ENCODE measurements around the gene GLTP. TPM values are rescaled to one million over a fixed set of nuclear protein-coding genes. Genes with fewer than 3 reads are reported as not detected.

Gene GLTP
- total and polyA plus RNA-seq, 2 of the 4 experiments (the other 2 are of a cell fraction) = 34.4 to 58.4 TPM

- Histone ChIP-seq H3K27ac (ENCODE audit: insufficient read depth, low read length) (no peak overlapping the region), H2AFZ (replicated peaks; ENCODE audit: low read length, poor library complexity) (no peak overlapping the region), H3K79me1 (ENCODE audit: low read depth in 1 of 2, low read length in 2 of 2) (no peaks in the 10 kb centered on the region), H3K27me3 (ENCODE audit: control insufficient read depth, insufficient read depth, low read length) (no peaks in the 10 kb centered on the region; the same call in 1 of the 2 replicates), H3K4ac (ENCODE audit: low read depth, low read length) (no peak overlapping the region), H4K5ac (ENCODE audit: low read depth, low read length) (no peak overlapping the region), H3K14ac (replicated peaks; ENCODE audit: low read depth, low read length) (0 out of 2 replicates have a peak overlapping the region, but pooled peaks have one; percentile 47), H4K8ac (ENCODE audit: low read depth in 2 of 2, low read length in 2 of 2) (no peak overlapping the region), H2AK5ac (ENCODE audit: low read depth, low read length) (no peak overlapping the region), H3K4me1 (ENCODE audit: control insufficient read depth, insufficient read depth, low read length) (0 out of 2 replicates have a peak, but pooled peaks cover 3% of the 10 kb centered on the region), H2AK9ac (replicated peaks; ENCODE audit: low read depth, low read length, poor library complexity) (no peak overlapping the region), H2BK5ac (ENCODE audit: low read depth, low read length, poor library complexity, severe bottlenecking) (no peak overlapping the region), H3K9me3 (ENCODE audit: control insufficient read depth, insufficient read depth, low read length) (no peaks in the 10 kb centered on the region), H3K9me1 (ENCODE audit: insufficient read depth, low read length) (peaks cover 4% of the 10 kb centered on the region; the same call in 1 of the 2 replicates), H3K4me3 (ENCODE audit: insufficient read depth, low read depth, low read length) (no peak overlapping the region), H2BK120ac (ENCODE audit: low read depth, low read length) (no peak overlapping the region; the same call in 1 of the 2 replicates), H3K9ac (ENCODE audit: low read depth, low read length) (no peak overlapping the region), H3K18ac (ENCODE audit: low read depth, low read length) (no peak overlapping the region), H2BK20ac (ENCODE audit: low read depth, low read length) (no peak overlapping the region), H4K20me1 (ENCODE audit: insufficient read depth, low read length) (no peaks in the 10 kb centered on the region), H3K56ac (ENCODE audit: extremely low read depth, insufficient read depth, low read length) (no peak overlapping the region), H3K23ac (ENCODE audit: low read depth, low read length) (no peak overlapping the region), H3K4me2 (ENCODE audit: low read depth, low read length) (no peak overlapping the region), H4K91ac (ENCODE audit: insufficient read depth, low read depth, low read length) (no peak overlapping the region), H2BK15ac (ENCODE audit: low read depth, low read length) (no peak overlapping the region), H3K36me3 (ENCODE audit: control insufficient read depth, insufficient read depth, low read length) (no peaks in the 10 kb centered on the region)
- no peak for DNase-seq
- WGBS, 2 experiments (ENCODE audit: extremely low coverage in 2 of 2, insufficient read length in 1 of 2) = 73% methylated on average over 2 of the region's 7 CpGs; no CpG with 5 or more reads in 1 of the 2 experiments
- dilution Hi-C loops (cut with HindIII; ENCODE audit: low sequenced_read_pairs, unreplicated experiment) (no loop called here), in situ Hi-C loops (cut with MboI; ENCODE audit: low sequenced_read_pairs) (no loop called here), intact Hi-C loops (cut with micrococcal nuclease) (no loop called here)
- CTCF ChIA-PET = no interaction called here
- TF ChIP-seq SMC3 (IDR thresholded peaks at IDR 0.05; ENCODE audit: low read depth, low read length) = no peak
- no peak for TF ChIP-seq RCOR1 (IDR thresholded peaks at IDR 0.05; ENCODE audit: insufficient replicate concordance, low read length)
- no peak for TF ChIP-seq NFE2L2 (IDR thresholded peaks at IDR 0.05; ENCODE audit: low read depth, low read length)
- no peak for TF ChIP-seq FOS (IDR thresholded peaks at IDR 0.05; ENCODE audit: low read depth, low read length)
- no peak for TF ChIP-seq RFX5 (IDR thresholded peaks at IDR 0.05; ENCODE audit: low read depth, low read length)
- TF ChIP-seq ELK1 (IDR thresholded peaks at IDR 0.05; ENCODE audit: borderline replicate concordance, low read depth, low read length) = no peak
- no peak for TF ChIP-seq BHLHE40 (IDR thresholded peaks at IDR 0.05; ENCODE audit: low read depth, low read length)
- TF ChIP-seq USF2 (IDR thresholded peaks at IDR 0.05; ENCODE audit: low read depth, low read length) = no peak
- TF ChIP-seq CTCF (conservative IDR thresholded peaks at IDR 0.05; ENCODE audit: low read depth, low read length) = no peak
- no peak for TF ChIP-seq POLR2A (IDR thresholded peaks at IDR 0.05; ENCODE audit: low read depth, low read length)
- TF ChIP-seq MAZ (IDR thresholded peaks at IDR 0.05; ENCODE audit: borderline replicate concordance, low read depth, low read length) = no peak
- TF ChIP-seq MXI1 (IDR thresholded peaks at IDR 0.05; ENCODE audit: borderline replicate concordance, low read depth, low read length) = no peak
- TF ChIP-seq MAFK (IDR thresholded peaks at IDR 0.05; ENCODE audit: low read depth, low read length) = no peak
- no peak for TF ChIP-seq RAD21 (IDR thresholded peaks at IDR 0.05; ENCODE audit: low read length)
- no peak for TF ChIP-seq CEBPB (IDR thresholded peaks at IDR 0.05; ENCODE audit: low read depth, low read length)
- TF ChIP-seq CHD1 (IDR thresholded peaks at IDR 0.05; ENCODE audit: low read depth, low read length) = no peak
- ATAC-seq (ENCODE audit: low read depth) = no peak
- no TSS peak for BruUV-seq (replicated peaks)
- POLR2A ChIA-PET (ENCODE audit: unreplicated experiment) = no interaction called here
Measured at GRCh38 chr12:109893261-109893995, 13.1 kb upstream of the GLTP start.
